Ovary (tissue), 3 donors: ENCODE measurements around the gene LRRC4.

ENCODE experiments used
- CTCF ChIP-seq, 3 donors: fragments of 450-650 bp in 2 of 3; fragments of 200-600 bp in 1 of 3; IDR thresholded peaks; one replicate each; pipeline versions ENCODE4 v1.5.1 to v1.8.0; 2016 to 2022; ENCODE audit warnings: antibody characterized with exemption in 3 of 3, mild to moderate bottlenecking in 1 of 3
- EP300 ChIP-seq: sonication (generic); formaldehyde crosslinking; IDR thresholded peaks from one replicate; pipeline ENCODE4 v1.6.1; 2017; ENCODE audit warnings: antibody characterized with exemption
- donor health status: DM: no; HTN: no; CAD: no.

GRCh38 chr7:128076196-128076795 lies 45.1 kb upstream of the LRRC4 start:
- no peak for TF ChIP-seq CTCF (IDR thresholded peaks at IDR 0.05)
- no peak for TF ChIP-seq EP300
